HG02943 (cell line): ENCODE data around the gene DIS3L2.
"Not testable (repeated sequence)": the region's sequence is repeated elsewhere in the genome, so short reads cannot be mapped to it uniquely, and the experiment has no call there.

Source experiments
- ATAC-seq: cut with Tn5 transposase; IDR thresholded peaks from one replicate; pipeline ENCODE4 v1.9.1; 2021; ENCODE audit warnings: mild to moderate bottlenecking, low read depth, moderate library complexity; ENCODE audit not compliant: unreplicated experiment

Gene DIS3L2

DNA sequence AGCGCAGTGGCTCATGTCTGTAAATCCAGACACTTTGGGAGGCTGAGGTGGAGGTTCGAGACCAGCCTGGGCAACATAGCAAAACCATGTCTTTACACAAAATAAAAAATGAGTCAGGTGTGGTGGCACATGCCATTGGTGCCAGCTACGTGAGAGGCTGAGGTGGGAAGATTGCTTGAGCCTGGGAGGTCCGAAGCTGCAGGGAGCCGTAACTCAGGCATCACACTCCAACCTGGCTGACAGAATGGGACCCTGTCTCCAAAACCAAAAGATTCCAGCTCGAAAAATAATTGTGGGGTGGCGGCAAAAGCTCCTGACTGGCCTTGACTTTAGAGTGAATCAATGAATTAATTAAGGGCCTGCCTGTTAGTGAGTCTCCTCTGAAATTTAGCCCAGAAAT, 415.8 kb downstream of the DIS3L2 start:
- no peak for ATAC-seq

- no peak for ATAC-seq
Observed at GRCh38 chr2:232377841-232378734, 416.6 kb downstream of the DIS3L2 start.

GRCh38 chr2:232378735-232379151, 417.2 kb downstream of the DIS3L2 start, which contains the start of gene ALPP:
Gene ALPP (plus strand): TSS chr2:232378751. CDS start chr2:232378803, 52 bp downstream.
- not testable (repeated sequence) for ATAC-seq

GRCh38 chr2:232379610-232380590, 418.4 kb downstream of the DIS3L2 start:
- not testable (repeated sequence) for ATAC-seq

DNA sequence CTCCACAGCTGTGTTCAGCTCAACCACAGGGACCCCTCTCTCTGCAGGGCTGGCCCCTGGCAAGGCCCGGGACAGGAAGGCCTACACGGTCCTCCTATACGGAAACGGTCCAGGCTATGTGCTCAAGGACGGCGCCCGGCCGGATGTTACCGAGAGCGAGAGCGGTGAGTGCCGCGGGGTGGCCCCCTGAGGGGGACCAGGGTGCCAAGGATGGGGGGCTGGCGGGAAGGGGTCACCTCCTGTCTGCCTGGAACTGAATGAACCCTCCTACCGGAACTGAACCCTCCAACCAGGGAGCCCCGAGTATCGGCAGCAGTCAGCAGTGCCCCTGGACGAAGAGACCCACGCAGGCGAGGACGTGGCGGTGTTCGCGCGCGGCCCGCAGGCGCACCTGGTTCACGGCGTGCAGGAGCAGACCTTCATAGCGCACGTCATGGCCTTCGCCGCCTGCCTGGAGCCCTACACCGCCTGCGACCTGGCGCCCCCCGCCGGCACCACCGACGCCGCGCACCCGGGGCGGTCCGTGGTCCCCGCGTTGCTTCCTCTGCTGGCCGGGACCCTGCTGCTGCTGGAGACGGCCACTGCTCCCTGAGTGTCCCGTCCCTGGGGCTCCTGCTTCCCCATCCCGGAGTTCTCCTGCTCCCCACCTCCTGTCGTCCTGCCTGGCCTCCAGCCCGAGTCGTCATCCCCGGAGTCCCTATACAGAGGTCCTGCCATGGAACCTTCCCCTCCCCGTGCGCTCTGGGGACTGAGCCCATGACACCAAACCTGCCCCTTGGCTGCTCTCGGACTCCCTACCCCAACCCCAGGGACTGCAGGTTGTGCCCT, 419.9 kb downstream of the DIS3L2 start:
- ATAC-seq, result not testable (repeated sequence)

GRCh38 chr2:232382331-232383225, 421.1 kb downstream of the DIS3L2 start:
- no peak for ATAC-seq

- ATAC-seq, result no peak
Observed at GRCh38 chr2:232384466-232384865, 423.0 kb downstream of the DIS3L2 start.

DNA sequence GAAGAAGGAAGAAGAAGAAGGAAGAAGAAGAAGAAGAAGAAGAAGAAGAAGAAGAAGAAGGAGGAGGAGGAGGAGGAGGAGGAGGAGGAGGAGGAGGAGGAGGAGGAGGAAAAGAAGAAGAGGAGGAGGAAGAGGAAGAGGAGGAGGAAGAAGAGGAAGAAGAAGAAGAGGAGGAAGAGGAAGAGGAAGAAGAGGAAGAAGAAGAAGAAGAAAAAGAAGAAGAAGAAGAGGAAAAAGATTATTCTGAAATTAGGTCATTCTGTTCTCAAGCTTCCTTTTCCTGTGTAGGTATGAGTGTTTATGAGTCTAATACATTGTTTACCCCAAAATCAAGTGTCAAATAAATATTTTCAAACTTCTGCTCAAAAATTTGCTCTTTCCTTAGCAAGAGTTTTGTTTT, 423.5 kb downstream of the DIS3L2 start:
- ATAC-seq, result not testable (repeated sequence)

DNA sequence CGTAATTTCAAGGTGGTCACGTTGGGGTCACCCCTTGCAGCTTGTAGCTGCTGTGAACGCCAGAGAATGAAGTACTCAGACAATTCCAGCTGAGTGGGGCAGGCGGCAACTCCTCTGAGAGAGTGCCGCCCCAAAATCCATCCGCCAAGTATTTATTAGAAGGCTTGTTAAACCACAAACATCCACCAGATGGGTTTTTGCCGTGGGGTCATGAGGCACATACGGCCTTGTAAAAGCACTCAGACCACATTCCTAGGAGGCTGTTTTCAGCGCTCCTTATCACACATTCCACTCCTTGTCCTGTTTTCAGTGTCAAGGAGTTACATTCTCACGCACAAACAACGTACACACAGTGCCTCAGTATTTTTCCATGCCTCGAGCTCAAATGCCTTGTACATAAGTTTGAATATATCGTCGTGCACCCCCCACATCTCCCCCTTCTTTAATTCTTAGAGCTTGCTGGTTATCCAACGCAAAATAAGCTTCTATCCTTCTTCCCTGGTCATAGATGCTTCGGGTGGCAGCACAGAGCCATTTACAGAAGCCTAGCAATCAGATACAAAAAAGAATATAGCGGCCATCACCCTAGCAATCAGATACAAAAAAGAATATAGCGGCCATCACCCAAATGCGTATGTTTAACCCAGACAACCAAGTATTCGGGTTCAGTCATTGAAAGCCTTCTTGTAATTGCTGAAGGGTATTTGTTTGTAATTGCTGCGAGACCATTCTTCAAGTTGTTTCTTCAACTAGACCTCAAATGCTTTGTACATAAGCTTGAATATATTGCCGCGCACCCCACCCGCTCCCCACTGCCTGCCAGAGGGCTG, 424.4 kb downstream of the DIS3L2 start:
- no peak for ATAC-seq

DNA sequence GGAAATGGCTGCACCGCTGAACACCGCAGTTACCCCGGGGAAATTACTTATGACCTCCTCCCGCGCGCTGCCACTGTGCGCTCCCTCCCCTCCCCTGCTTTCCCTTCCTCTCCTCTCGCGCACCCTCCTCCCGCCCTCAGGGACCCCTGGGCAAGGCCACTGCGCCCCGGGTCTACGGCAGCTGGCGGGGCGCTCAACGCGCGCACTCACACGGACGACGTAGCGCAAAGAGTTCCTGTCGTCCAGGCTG, 424.9 kb downstream of the DIS3L2 start:
- ATAC-seq, result no peak
